ENCODE measurements around the gene BARX2. TPM values are rescaled to one million over a fixed set of nuclear protein-coding genes. Genes with fewer than 3 reads are reported as not detected.

Gene BARX2
- total and polyA plus RNA-seq, 2 donors (not counting 3 experiments of a cell fraction or from before 2014, with no cell fraction given): not detected

DNA sequence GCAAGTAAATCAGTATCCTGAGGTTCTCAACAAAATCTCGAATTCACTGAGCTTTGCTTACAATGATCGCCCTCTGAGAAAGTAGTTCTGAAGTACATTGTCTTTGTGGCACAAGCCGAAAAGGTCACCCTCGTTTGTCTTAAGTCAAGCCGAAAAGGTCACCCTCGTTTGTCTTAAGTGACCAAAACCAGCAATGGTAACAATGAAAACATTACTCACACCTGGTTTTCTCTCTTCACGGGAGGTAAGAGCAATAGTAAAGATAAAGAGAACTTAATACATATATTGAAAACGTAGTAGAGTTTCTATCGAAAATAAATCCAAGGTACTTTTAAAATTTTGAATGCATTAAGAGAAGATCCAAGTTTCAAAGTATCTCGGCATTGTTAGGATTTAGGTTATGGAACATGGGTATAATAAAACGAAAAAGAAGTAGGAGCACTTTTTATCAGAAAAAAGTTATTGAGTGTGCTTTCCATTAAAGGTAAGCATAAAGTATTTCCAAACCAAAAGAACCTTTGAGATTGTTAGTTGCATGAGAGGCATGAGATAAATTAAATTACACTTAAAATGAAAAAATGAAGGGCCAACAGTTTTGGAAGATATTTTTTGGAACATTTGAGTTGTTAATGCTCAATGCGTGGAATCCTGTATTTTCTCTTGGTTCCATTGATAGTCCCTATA lies 1.2 kb downstream of the BARX2 start:
- FAIRE-seq (no peak), DNase-seq (ENCODE audit: low read depth, low spot score) (no peak)
- Histone ChIP-seq H3K9me1 (replicated peaks; ENCODE audit: control insufficient read depth, extremely low read depth, insufficient read depth, low read length) (no peaks in the 10 kb centered on the region), H3K4me1 (ENCODE audit: control insufficient read depth, extremely low read depth, insufficient read depth, low read length) (peaks cover 9% of the 10 kb centered on the region), H3K9me3 (replicated peaks; ENCODE audit: control insufficient read depth, insufficient read depth, low read length) (no peaks in the 10 kb centered on the region), H4K20me1 (replicated peaks; ENCODE audit: control insufficient read depth, extremely low read depth, insufficient read depth, low read length) (no peaks in the 10 kb centered on the region), H3K27ac (ENCODE audit: insufficient read depth, low read depth, low read length) (no peak overlapping the region), H3K4me3 (replicated peaks in 1 of 3; ENCODE audit: insufficient read depth in 1 of 3, low read depth in 1 of 3, low read length in 3 of 3) (no peak overlapping the region), H3K36me3 (ENCODE audit: control insufficient read depth in 2 of 2, extremely low read depth in 1 of 2, insufficient read depth in 2 of 2, low read length in 2 of 2) (no peaks in the 10 kb centered on the region), H3K79me2 (ENCODE audit: control insufficient read depth, insufficient read depth, low read length) (no peaks in the 10 kb centered on the region), H3K27me3 (ENCODE audit: control insufficient read depth in 2 of 2, insufficient read depth in 2 of 2, low read length in 2 of 2) (peaks cover 51 to 63% of the 10 kb centered on the region in 2 experiments), H2AFZ (ENCODE audit: low read depth, low read length) (no peak overlapping the region), H3K4me2 (ENCODE audit: insufficient read depth, low read length) (no peak overlapping the region), H3K9ac (replicated peaks; ENCODE audit: extremely low read depth, insufficient read depth, low read length) (no peak overlapping the region)
- dilution Hi-C loops (cut with MboI; ENCODE audit: extremely low pct_ligation_motif_present, low sequenced_read_pairs) (no loop called here), intact Hi-C loops (cut with micrococcal nuclease) (loop anchor here (1.0 kb wide), 2 partner anchors 320 to 374 kb away; no protein-coding TSS in a partner anchor)
- no TSS peak for BruUV-seq (replicated peaks)
- ChIA-PET POLR2A (no interaction called here), CTCF (interaction anchor here (1.2 to 2.7 kb wide), 8 partner anchors 12 to 376 kb away, joined by 4 to 48 read pairs (median 15); no protein-coding TSS in a partner anchor)
- TF ChIP-seq EZH2 (IDR thresholded peaks at IDR 0.05; ENCODE audit: borderline replicate concordance, low read depth, low read length, severe bottlenecking) (no peak), FOS (IDR thresholded peaks at IDR 0.05; ENCODE audit: borderline replicate concordance, insufficient read depth, low read length) (no peak), MAX (IDR thresholded peaks at IDR 0.05; ENCODE audit: insufficient read depth, insufficient read length) (no peak), MYC (IDR thresholded peaks at IDR 0.05; ENCODE audit: low read depth, low read length) (no peak), POLR2AphosphoS5 (IDR thresholded peaks at IDR 0.05; ENCODE audit: insufficient read depth, low read depth, low read length) (no peak), GATA2 (IDR thresholded peaks at IDR 0.05; ENCODE audit: insufficient read depth, insufficient read length, low read depth, low read length) (no peak), JUN (IDR thresholded peaks at IDR 0.05; ENCODE audit: borderline replicate concordance, insufficient read depth, insufficient read length, low read depth) (no peak), POLR2A (IDR thresholded peaks at IDR 0.05; ENCODE audit: low read depth, low read length) (no peak)
- TF ChIP-seq, protein P1, sequence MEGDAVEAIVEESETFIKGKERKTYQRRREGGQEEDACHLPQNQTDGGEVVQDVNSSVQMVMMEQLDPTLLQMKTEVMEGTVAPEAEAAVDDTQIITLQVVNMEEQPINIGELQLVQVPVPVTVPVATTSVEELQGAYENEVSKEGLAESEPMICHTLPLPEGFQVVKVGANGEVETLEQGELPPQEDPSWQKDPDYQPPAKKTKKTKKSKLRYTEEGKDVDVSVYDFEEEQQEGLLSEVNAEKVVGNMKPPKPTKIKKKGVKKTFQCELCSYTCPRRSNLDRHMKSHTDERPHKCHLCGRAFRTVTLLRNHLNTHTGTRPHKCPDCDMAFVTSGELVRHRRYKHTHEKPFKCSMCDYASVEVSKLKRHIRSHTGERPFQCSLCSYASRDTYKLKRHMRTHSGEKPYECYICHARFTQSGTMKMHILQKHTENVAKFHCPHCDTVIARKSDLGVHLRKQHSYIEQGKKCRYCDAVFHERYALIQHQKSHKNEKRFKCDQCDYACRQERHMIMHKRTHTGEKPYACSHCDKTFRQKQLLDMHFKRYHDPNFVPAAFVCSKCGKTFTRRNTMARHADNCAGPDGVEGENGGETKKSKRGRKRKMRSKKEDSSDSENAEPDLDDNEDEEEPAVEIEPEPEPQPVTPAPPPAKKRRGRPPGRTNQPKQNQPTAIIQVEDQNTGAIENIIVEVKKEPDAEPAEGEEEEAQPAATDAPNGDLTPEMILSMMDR (IDR thresholded peaks at IDR 0.05; ENCODE audit: extremely low read depth in 1 of 2, insufficient read depth in 1 of 2, low read depth in 1 of 2, low read length in 2 of 2): no peak

Data from endothelial cell of umbilical vein (primary cell).